ENCODE measurements around the gene KIF7.
A peak's percentile ranks its signal among the peaks of the same experiment; 100 is the strongest.
"Not testable (repeated sequence)": the region's sequence is repeated elsewhere in the genome, so short reads cannot be mapped to it uniquely, and the experiment has no call there.

The KIF7 gene

GRCh38 chr15:89654847-89655805 lies at the start of gene KIF7:
KIF7 (minus strand) TSS chr15:89655467; CDS start chr15:89652930, 2,537 bp downstream.
- peaks cover 23% of the 10 kb centered on the region for H3K4me1 ChIP-seq
- peaks cover 7% of the 10 kb centered on the region; the same call in 1 of the 2 replicates for H3K36me3 ChIP-seq
- H3K4me2 ChIP-seq, result peak within 1 kb of the TSS; percentile 92
- H3K9me3 ChIP-seq, result no peaks in the 10 kb centered on the region
- TF ChIP-seq Cebpa-rat (IDR thresholded peaks at IDR 0.05), result no peak
- peaks cover 22% of the 10 kb centered on the region for H4K20me1 ChIP-seq
- H3K9ac ChIP-seq, result peak within 1 kb of the TSS; percentile 74
- 0 out of 2 replicates have a peak within 1 kb of the TSS, but pooled peaks have one; percentile 48 for H3K27ac ChIP-seq
- H3K27me3 ChIP-seq, result peaks cover 40% of the 10 kb centered on the region
- H3K4me3 ChIP-seq, result peak within 1 kb of the TSS; percentile 72

GRCh38 chr15:89704411-89704810 lies 49.1 kb upstream of the KIF7 start:
- no peaks in the 10 kb centered on the region for H3K27me3 ChIP-seq
- no peak for TF ChIP-seq Cebpa-rat (IDR thresholded peaks at IDR 0.05)
- H3K36me3 ChIP-seq, result no peaks in the 10 kb centered on the region

GRCh38 chr15:89695198-89695597 lies 39.9 kb upstream of the KIF7 start:
- no peak overlapping the region for H3K27ac ChIP-seq
- TF ChIP-seq Cebpa-rat (IDR thresholded peaks at IDR 0.05), result no peak
- no peak overlapping the region for H3K4me2 ChIP-seq

More at GRCh38 chr15:89704411-89704810, 49.1 kb upstream of the KIF7 start:
- Histone ChIP-seq H4K20me1 (no peaks in the 10 kb centered on the region), H3K4me1 (no peaks in the 10 kb centered on the region), H3K9ac (no peak overlapping the region), H3K4me3 (no peak overlapping the region), H3K27ac (no peak overlapping the region), H3K4me2 (no peak overlapping the region), H3K9me3 (no peaks in the 10 kb centered on the region)

GRCh38 chr15:89693696-89694095 lies 38.4 kb upstream of the KIF7 start:
- no peaks in the 10 kb centered on the region for H3K27me3 ChIP-seq
- no peak overlapping the region for H3K4me2 ChIP-seq

More at GRCh38 chr15:89695198-89695597, 39.9 kb upstream of the KIF7 start:
- H4K20me1 ChIP-seq, result no peaks in the 10 kb centered on the region
- H3K4me3 ChIP-seq, result no peak overlapping the region
- no peaks in the 10 kb centered on the region for H3K36me3 ChIP-seq
- H3K9me3 ChIP-seq, result peaks cover 7% of the 10 kb centered on the region; the same call in 1 of the 2 replicates
- H3K4me1 ChIP-seq, result no peaks in the 10 kb centered on the region
- H3K9ac ChIP-seq, result no peak overlapping the region
- H3K27me3 ChIP-seq, result no peaks in the 10 kb centered on the region

GRCh38 chr15:89693091-89693490 lies 37.8 kb upstream of the KIF7 start:
- no peak overlapping the region for H3K27ac ChIP-seq
- H3K9me3 ChIP-seq, result peaks cover 9% of the 10 kb centered on the region; the same call in 1 of the 2 replicates
- no peaks in the 10 kb centered on the region for H4K20me1 ChIP-seq
- no peak overlapping the region for H3K9ac ChIP-seq
- H3K27me3 ChIP-seq, result no peaks in the 10 kb centered on the region
- H3K36me3 ChIP-seq, result no peaks in the 10 kb centered on the region
- H3K4me2 ChIP-seq, result no peak overlapping the region
- TF ChIP-seq Cebpa-rat (IDR thresholded peaks at IDR 0.05), result no peak
- no peak overlapping the region for H3K4me3 ChIP-seq
- H3K4me1 ChIP-seq, result no peaks in the 10 kb centered on the region

More at GRCh38 chr15:89693696-89694095, 38.4 kb upstream of the KIF7 start:
- no peak for TF ChIP-seq Cebpa-rat (IDR thresholded peaks at IDR 0.05)
- Histone ChIP-seq H3K9me3 (peaks cover 9% of the 10 kb centered on the region; the same call in 1 of the 2 replicates), H3K4me3 (no peak overlapping the region), H3K4me1 (no peaks in the 10 kb centered on the region), H3K27ac (no peak overlapping the region), H3K9ac (no peak overlapping the region), H3K36me3 (no peaks in the 10 kb centered on the region), H4K20me1 (no peaks in the 10 kb centered on the region)

- no peak for TF ChIP-seq Cebpa-rat (IDR thresholded peaks at IDR 0.05)
- Histone ChIP-seq H3K36me3 (no peaks in the 10 kb centered on the region), H3K9ac (no peak within 1 kb of the TSS), H3K4me1 (no peaks in the 10 kb centered on the region), H3K4me2 (no peak within 1 kb of the TSS), H3K4me3 (no peak within 1 kb of the TSS), H3K9me3 (peaks cover 9% of the 10 kb centered on the region; the same call in 1 of the 2 replicates), H3K27me3 (no peaks in the 10 kb centered on the region), H4K20me1 (no peaks in the 10 kb centered on the region), H3K27ac (no peak within 1 kb of the TSS)
These were observed 35.3 kb upstream of the KIF7 start, which contains the start of the genes PEX11A and WDR93 for GRCh38 chr15:89690276-89691218. PEX11A (minus strand) TSS chr15:89690754; CDS start chr15:89690632, 122 bp downstream. WDR93 (plus strand) TSS chr15:89690811; CDS start chr15:89701747, 10,936 bp downstream.

- not testable (repeated sequence) for H3K27me3 ChIP-seq, H3K4me2 ChIP-seq, H3K27ac ChIP-seq, H3K36me3 ChIP-seq, H3K9me3 ChIP-seq, H3K9ac ChIP-seq, H3K4me3 ChIP-seq, H4K20me1 ChIP-seq, H3K4me1 ChIP-seq
These were observed 34.6 kb upstream of the KIF7 start for GRCh38 chr15:89689930-89690275.

GRCh38 chr15:89686522-89686921 lies 31.3 kb upstream of the KIF7 start:
- no peaks in the 10 kb centered on the region for H3K36me3 ChIP-seq
- peaks cover 9% of the 10 kb centered on the region; the same call in 1 of the 2 replicates for H3K9me3 ChIP-seq
- no peaks in the 10 kb centered on the region for H4K20me1 ChIP-seq
- no peak for TF ChIP-seq Cebpa-rat (IDR thresholded peaks at IDR 0.05)
- no peak overlapping the region for H3K4me3 ChIP-seq
- no peak overlapping the region for H3K4me2 ChIP-seq
- H3K4me1 ChIP-seq, result no peaks in the 10 kb centered on the region
- H3K9ac ChIP-seq, result no peak overlapping the region
- no peak overlapping the region for H3K27ac ChIP-seq
- no peaks in the 10 kb centered on the region for H3K27me3 ChIP-seq

GRCh38 chr15:89685995-89686394 lies 30.7 kb upstream of the KIF7 start:
- H3K4me3 ChIP-seq, result no peak overlapping the region
- H3K4me1 ChIP-seq, result no peaks in the 10 kb centered on the region
- H4K20me1 ChIP-seq, result no peaks in the 10 kb centered on the region
- no peak overlapping the region for H3K9ac ChIP-seq
- no peaks in the 10 kb centered on the region for H3K36me3 ChIP-seq
- H3K4me2 ChIP-seq, result no peak overlapping the region
- H3K27me3 ChIP-seq, result no peaks in the 10 kb centered on the region
- no peak overlapping the region for H3K27ac ChIP-seq
- no peak for TF ChIP-seq Cebpa-rat (IDR thresholded peaks at IDR 0.05)
- H3K9me3 ChIP-seq, result peaks cover 9% of the 10 kb centered on the region; the same call in 1 of the 2 replicates
